Vagina (tissue), 2 donors: ENCODE data around the gene RHBDL2. TPM values are rescaled to one million over a fixed set of nuclear protein-coding genes. Genes with fewer than 3 reads are reported as not detected.
A peak's percentile ranks its signal among the peaks of the same experiment; 100 is the strongest.

Experiments
- DNase-seq, 2 donors: peaks; one replicate each; pipeline ENCODE4 v3.0.0-alpha.2; 2017; ENCODE audit errors: extremely low spot score in 2 of 2
- H3K27ac ChIP-seq: fragments of 200-600 bp; sonication (generic); one replicate; pipeline ENCODE4 v1.5.1; 2019
- H3K27me3 ChIP-seq: fragments of 200-600 bp; sonication (generic); one replicate; pipeline ENCODE4 v1.5.1; 2019
- H3K36me3 ChIP-seq, 2 donors: fragments of 200-600 bp; sonication (generic); one replicate each; pipeline ENCODE4 v1.5.1; 2017 to 2019
- H3K4me1 ChIP-seq: fragments of 200-600 bp; sonication (generic); one replicate; pipeline ENCODE4 v1.5.1; 2019
- H3K4me3 ChIP-seq, 2 donors: fragments of 200-600 bp; sonication (generic); 1 replicate in 1 of 2; 2 replicates in 1 of 2; pipeline ENCODE4 v1.5.1; 2016 to 2019
- H3K9me3 ChIP-seq: fragments of 200-600 bp; sonication (generic); one replicate; pipeline ENCODE4 v1.5.1; 2019
- CTCF ChIP-seq, 3 experiments: fragments of 450-650 bp in 2 of 3; fragments of 200-600 bp in 1 of 3; sonication (generic) in 1 of 3; IDR thresholded peaks; one replicate each; pipeline ENCODE4 v1.5.1; 2017 to 2019; ENCODE audit warnings: antibody characterized with exemption in 3 of 3, mild to moderate bottlenecking in 2 of 3, moderate library complexity in 2 of 3
- POLR2A ChIP-seq, 2 donors: fragments of 450-650 bp; IDR thresholded peaks; one replicate each; pipeline ENCODE4 v1.6.1; 2017; ENCODE audit warnings: antibody characterized with exemption in 2 of 2, mild to moderate bottlenecking in 2 of 2, moderate library complexity in 2 of 2
- POLR2AphosphoS5 ChIP-seq, 2 donors: sonication (generic); formaldehyde crosslinking; IDR thresholded peaks; one replicate each; pipeline ENCODE4 v1.9.0; 2017; ENCODE audit warnings: antibody characterized with exemption in 2 of 2, mild to moderate bottlenecking in 2 of 2, low read depth in 1 of 2; ENCODE audit not compliant: insufficient read depth in 1 of 2
- intact Hi-C: fragments of 100-400 bp; cut with DNase I; formaldehyde crosslinking; loops from one replicate; pipeline ENCODE4 v1.15.1; 2023
- total RNA-seq: library from RNA; depleted of rRNA; stranded (reverse); fragments of >200 nt; gene quantifications from one replicate; pipeline ENCODE4 v1.2.3, GENCODE V29; 2016

The RHBDL2 gene
- total RNA-seq, 1 donor from 2014 or later, result 9.6 TPM

DNA sequence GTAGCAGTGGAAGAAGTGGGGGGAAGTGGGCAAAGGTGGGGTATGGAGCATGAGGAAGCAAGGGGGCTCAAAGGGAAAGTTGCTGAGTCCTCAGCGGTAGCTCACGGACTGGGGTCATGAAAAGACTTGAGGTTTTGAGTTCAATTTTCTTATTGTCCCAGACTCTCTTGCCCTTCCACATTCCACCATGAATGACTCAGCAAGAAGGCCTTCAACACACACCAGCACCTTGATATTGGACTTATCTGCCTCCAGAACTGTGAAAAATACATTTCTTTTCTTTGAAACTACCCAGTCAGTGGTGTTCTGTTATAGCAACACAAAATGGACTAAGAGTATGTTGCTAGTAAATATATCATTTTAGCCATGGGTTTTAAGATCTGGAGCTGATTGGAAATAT is 17.3 kb upstream of the RHBDL2 start:
- no peak for DNase-seq
- Histone ChIP-seq H3K4me1 (no peaks in the 10 kb centered on the region), H3K4me3 (no peak overlapping the region), H3K27me3 (no peaks in the 10 kb centered on the region), H3K36me3 (no peaks in the 10 kb centered on the region), H3K27ac (no peak overlapping the region), H3K9me3 (no peaks in the 10 kb centered on the region)
- TF ChIP-seq POLR2AphosphoS5 (IDR thresholded peaks at IDR 0.05; ENCODE audit: insufficient read depth in 1 of 2, low read depth in 1 of 2) (no peak), CTCF (IDR thresholded peaks at IDR 0.05) (no peak), POLR2A (IDR thresholded peaks at IDR 0.05) (no peak)
- intact Hi-C loops, result no loop called here

DNA sequence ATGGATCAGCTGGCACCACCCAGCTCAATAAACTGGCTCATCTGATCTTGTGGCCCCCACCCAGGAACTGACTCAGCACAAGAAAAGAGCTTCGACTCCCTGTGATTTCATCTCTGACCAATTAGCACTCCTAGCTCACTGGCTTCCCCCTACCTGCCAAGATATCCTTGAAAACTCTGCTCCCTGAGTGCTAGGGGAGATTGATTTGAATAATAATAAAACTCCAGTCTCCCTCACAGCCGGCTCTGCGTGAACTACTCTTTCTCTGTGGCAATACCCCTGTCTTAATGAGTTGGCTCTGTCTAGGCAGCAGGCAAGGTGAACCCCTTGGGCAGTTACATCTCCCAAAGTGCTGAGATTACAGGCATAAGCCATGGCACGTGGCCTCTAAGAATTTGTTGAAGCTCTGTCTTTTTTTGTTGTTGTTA is 11.8 kb upstream of the RHBDL2 start:
- Histone ChIP-seq H3K27me3 (no peaks in the 10 kb centered on the region), H3K4me1 (no peaks in the 10 kb centered on the region), H3K4me3 (no peak overlapping the region), H3K27ac (no peak overlapping the region), H3K36me3 (no peaks in the 10 kb centered on the region), H3K9me3 (no peaks in the 10 kb centered on the region)
- no peak for TF ChIP-seq POLR2A (IDR thresholded peaks at IDR 0.05)
- TF ChIP-seq CTCF (IDR thresholded peaks at IDR 0.05), result no peak
- no peak for TF ChIP-seq POLR2AphosphoS5 (IDR thresholded peaks at IDR 0.05; ENCODE audit: insufficient read depth in 1 of 2, low read depth in 1 of 2)
- DNase-seq, result no peak
- intact Hi-C loops, result no loop called here

DNA sequence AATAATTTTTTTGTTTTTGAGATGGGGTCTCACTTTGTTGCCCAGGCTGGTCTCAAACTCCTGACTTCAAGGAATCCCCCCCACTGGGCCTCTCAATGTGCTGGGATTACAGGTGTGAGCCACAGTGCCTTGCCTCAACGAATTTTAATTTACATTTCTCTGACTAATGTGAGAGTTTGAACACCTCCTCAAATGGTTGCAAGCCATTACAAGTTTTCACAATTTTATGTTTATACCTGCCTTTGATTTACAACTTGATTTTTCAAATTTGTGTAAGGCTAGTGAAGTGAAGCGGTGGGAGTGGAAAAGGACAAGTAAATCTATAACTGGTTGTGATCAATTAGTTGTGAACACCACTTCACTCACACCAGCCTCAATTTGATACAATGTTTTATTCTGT is 8.9 kb upstream of the RHBDL2 start:
- Histone ChIP-seq H3K9me3 (no peaks in the 10 kb centered on the region), H3K27ac (peak overlapping the region; percentile 2), H3K4me1 (no peaks in the 10 kb centered on the region), H3K27me3 (no peaks in the 10 kb centered on the region), H3K36me3 (no peaks in the 10 kb centered on the region), H3K4me3 (no peak overlapping the region)
- intact Hi-C loops, result no loop called here
- DNase-seq, result no peak
- no peak for TF ChIP-seq POLR2AphosphoS5 (IDR thresholded peaks at IDR 0.05; ENCODE audit: insufficient read depth in 1 of 2, low read depth in 1 of 2)
- no peak for TF ChIP-seq POLR2A (IDR thresholded peaks at IDR 0.05)
- no peak for TF ChIP-seq CTCF (IDR thresholded peaks at IDR 0.05)

- H3K27me3 ChIP-seq, result no peaks in the 10 kb centered on the region
- DNase-seq, result no peak
- no peak overlapping the region for H3K4me3 ChIP-seq
- no peak overlapping the region for H3K27ac ChIP-seq
- TF ChIP-seq POLR2AphosphoS5 (IDR thresholded peaks at IDR 0.05; ENCODE audit: insufficient read depth in 1 of 2, low read depth in 1 of 2) (no peak), POLR2A (IDR thresholded peaks at IDR 0.05) (no peak), CTCF (IDR thresholded peaks at IDR 0.05) (no peak)
- H3K9me3 ChIP-seq, result no peaks in the 10 kb centered on the region
- intact Hi-C loops, result no loop called here
- peaks cover 6% of the 10 kb centered on the region for H3K4me1 ChIP-seq
- no peaks in the 10 kb centered on the region for H3K36me3 ChIP-seq
Observed at GRCh38 chr1:38944547-38944946, 2.9 kb upstream of the RHBDL2 start.

DNA sequence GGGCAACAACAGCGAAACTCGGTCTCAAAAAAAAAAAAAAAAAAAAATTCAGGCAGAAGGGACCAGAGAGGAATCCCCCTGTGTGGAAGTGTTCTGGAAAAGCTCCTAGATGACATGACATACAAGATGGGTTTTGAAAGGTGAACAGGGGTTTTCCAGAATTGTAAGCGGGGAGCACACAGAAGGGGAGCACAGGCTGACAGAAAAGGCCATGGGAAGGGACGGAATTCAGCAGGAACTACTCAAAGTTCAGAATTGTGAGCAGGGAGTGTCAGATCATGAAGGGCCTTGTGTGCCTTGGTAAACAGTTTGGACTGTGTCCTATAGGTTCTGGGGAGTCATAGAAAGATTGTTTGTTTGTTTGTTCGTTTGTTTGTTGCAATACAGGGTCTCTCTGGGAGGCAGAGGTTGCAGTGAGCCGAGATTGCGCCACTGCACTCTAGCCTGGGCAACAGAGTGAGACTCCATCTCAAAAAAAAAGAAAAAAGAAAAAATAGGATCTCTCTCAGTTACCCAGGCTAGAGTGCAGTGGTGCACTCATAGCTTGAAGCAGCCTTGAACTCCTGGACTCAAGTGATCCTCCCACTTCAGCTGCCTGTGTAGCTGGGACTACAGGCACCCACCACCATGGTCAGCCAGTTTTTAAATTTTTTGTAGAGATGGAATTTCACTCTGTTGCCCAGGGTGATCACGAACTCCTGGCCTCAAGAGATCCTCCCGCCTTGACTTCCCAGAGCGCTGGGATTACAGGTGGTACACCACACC is 1.2 kb upstream of the RHBDL2 start:
- peaks cover 6% of the 10 kb centered on the region for H3K4me1 ChIP-seq
- no peaks in the 10 kb centered on the region for H3K36me3 ChIP-seq
- TF ChIP-seq POLR2A (IDR thresholded peaks at IDR 0.05), result no peak
- no peak for TF ChIP-seq CTCF (IDR thresholded peaks at IDR 0.05)
- TF ChIP-seq POLR2AphosphoS5 (IDR thresholded peaks at IDR 0.05; ENCODE audit: insufficient read depth in 1 of 2, low read depth in 1 of 2), result no peak

More for the DNA sequence above, 1.2 kb upstream of the RHBDL2 start:
- DNase-seq, result no peak
- H3K27ac ChIP-seq, result no peak overlapping the region
- no peak overlapping the region for H3K4me3 ChIP-seq
- intact Hi-C loops, result no loop called here
- no peaks in the 10 kb centered on the region for H3K27me3 ChIP-seq
- no peaks in the 10 kb centered on the region for H3K9me3 ChIP-seq
